ENCODE results near the gene QRFP.

The QRFP gene

GRCh38 chr9:130868230-130868629, 28.4 kb downstream of the QRFP start:
- Histone ChIP-seq H3K36me3 (ENCODE audit: insufficient read depth) (no peaks in the 10 kb centered on the region), H2AFZ (ENCODE audit: low read depth) (no peak overlapping the region), H3K4me3 (IDR thresholded peaks at IDR 0.05; ENCODE audit: insufficient read depth, low read depth, low read length) (no peak overlapping the region), H3K4me1 (ENCODE audit: low read depth, poor library complexity, severe bottlenecking) (no peaks in the 10 kb centered on the region), H3K27ac (no peak overlapping the region), H3K4me2 (no peak overlapping the region), H3K79me2 (ENCODE audit: insufficient read depth, low read depth) (no peaks in the 10 kb centered on the region), H3K27me3 (ENCODE audit: insufficient read depth, low read depth) (no peaks in the 10 kb centered on the region), H3K9ac (no peak overlapping the region), H4K20me1 (ENCODE audit: insufficient read depth) (peaks cover 5% of the 10 kb centered on the region; the same call in 1 of the 2 replicates)
- no peak for TF ChIP-seq CTCF (conservative IDR thresholded peaks at IDR 0.05; ENCODE audit: low read depth, low read length)

- Histone ChIP-seq H3K9ac (no peak overlapping the region), H3K4me3 (IDR thresholded peaks at IDR 0.05; ENCODE audit: insufficient read depth, low read depth, low read length) (no peak overlapping the region), H3K27ac (no peak overlapping the region), H3K27me3 (ENCODE audit: insufficient read depth, low read depth) (no peaks in the 10 kb centered on the region), H4K20me1 (ENCODE audit: insufficient read depth) (peaks cover 5% of the 10 kb centered on the region; the same call in 1 of the 2 replicates), H3K4me2 (no peak overlapping the region), H3K79me2 (ENCODE audit: insufficient read depth, low read depth) (no peaks in the 10 kb centered on the region), H3K4me1 (ENCODE audit: low read depth, poor library complexity, severe bottlenecking) (no peaks in the 10 kb centered on the region), H3K36me3 (ENCODE audit: insufficient read depth) (no peaks in the 10 kb centered on the region), H2AFZ (ENCODE audit: low read depth) (no peak overlapping the region)
- no peak for TF ChIP-seq CTCF (conservative IDR thresholded peaks at IDR 0.05; ENCODE audit: low read depth, low read length)
Observed at GRCh38 chr9:130867556-130867955, 29.1 kb downstream of the QRFP start.

- H4K20me1 ChIP-seq (ENCODE audit: insufficient read depth): peaks cover 5% of the 10 kb centered on the region; the same call in 1 of the 2 replicates
Observed at GRCh38 chr9:130866474-130866965, 30.1 kb downstream of the QRFP start.

GRCh38 chr9:130865921-130866320, 30.7 kb downstream of the QRFP start:
- H3K4me3 ChIP-seq (IDR thresholded peaks at IDR 0.05; ENCODE audit: insufficient read depth, low read depth, low read length): no peak overlapping the region
- no peaks in the 10 kb centered on the region for H3K4me1 ChIP-seq (ENCODE audit: low read depth, poor library complexity, severe bottlenecking)
- peaks cover 5% of the 10 kb centered on the region; the same call in 1 of the 2 replicates for H4K20me1 ChIP-seq (ENCODE audit: insufficient read depth)
- no peaks in the 10 kb centered on the region for H3K27me3 ChIP-seq (ENCODE audit: insufficient read depth, low read depth)
- H3K36me3 ChIP-seq (ENCODE audit: insufficient read depth): no peaks in the 10 kb centered on the region
- no peaks in the 10 kb centered on the region for H3K79me2 ChIP-seq (ENCODE audit: insufficient read depth, low read depth)
- H3K9ac ChIP-seq: no peak overlapping the region
- no peak for TF ChIP-seq CTCF (conservative IDR thresholded peaks at IDR 0.05; ENCODE audit: low read depth, low read length)
- H3K4me2 ChIP-seq: no peak overlapping the region
- H3K27ac ChIP-seq: no peak overlapping the region
- H2AFZ ChIP-seq (ENCODE audit: low read depth): no peak overlapping the region

More at GRCh38 chr9:130866474-130866965, 30.1 kb downstream of the QRFP start:
- H2AFZ ChIP-seq (ENCODE audit: low read depth): no peak overlapping the region
- no peaks in the 10 kb centered on the region for H3K79me2 ChIP-seq (ENCODE audit: insufficient read depth, low read depth)
- no peaks in the 10 kb centered on the region for H3K36me3 ChIP-seq (ENCODE audit: insufficient read depth)
- TF ChIP-seq CTCF (conservative IDR thresholded peaks at IDR 0.05; ENCODE audit: low read depth, low read length): peak; percentile 96
- no peaks in the 10 kb centered on the region for H3K27me3 ChIP-seq (ENCODE audit: insufficient read depth, low read depth)
- no peak overlapping the region for H3K9ac ChIP-seq
- no peak overlapping the region for H3K27ac ChIP-seq
- no peaks in the 10 kb centered on the region for H3K4me1 ChIP-seq (ENCODE audit: low read depth, poor library complexity, severe bottlenecking)
- no peak overlapping the region for H3K4me2 ChIP-seq
- H3K4me3 ChIP-seq (IDR thresholded peaks at IDR 0.05; ENCODE audit: insufficient read depth, low read depth, low read length): no peak overlapping the region
